ENCODE results near the gene NRBF2.
A peak's percentile ranks its signal among the peaks of the same experiment; 100 is the strongest.

Gene NRBF2

GRCh38 chr10:63166742-63167258 is 33.7 kb downstream of the NRBF2 start:
- no peak overlapping the region for H3K4me3 ChIP-seq (ENCODE audit: low read length)
- TF ChIP-seq EZH2phosphoT487 (IDR thresholded peaks at IDR 0.05; ENCODE audit: low read depth) (no peak), CTCF (IDR thresholded peaks at IDR 0.05; ENCODE audit: low read depth, low read length) (peak; percentile 59)
- H3K9me3 ChIP-seq (ENCODE audit: insufficient read depth, low read length), result no peaks in the 10 kb centered on the region
- peaks cover 35% of the 10 kb centered on the region for H3K36me3 ChIP-seq (replicated peaks; ENCODE audit: low read depth, low read length)
- no peak overlapping the region for H2AFZ ChIP-seq (ENCODE audit: low read depth, low read length)
- no peaks in the 10 kb centered on the region for H3K27me3 ChIP-seq (ENCODE audit: low read depth, low read length)
- H3K4me1 ChIP-seq (ENCODE audit: low read length), result peaks cover 22% of the 10 kb centered on the region
- no peak overlapping the region for H3K9ac ChIP-seq (ENCODE audit: low read length)
- no peak overlapping the region for H3K4me2 ChIP-seq (ENCODE audit: low read length)
- H3K27ac ChIP-seq (ENCODE audit: low read length), result no peak overlapping the region
- H4K20me1 ChIP-seq (ENCODE audit: insufficient read depth, low read length), result peaks cover 2% of the 10 kb centered on the region; the same call in 1 of the 2 replicates
- H3K79me2 ChIP-seq (ENCODE audit: low read length), result peaks cover 8% of the 10 kb centered on the region

- Histone ChIP-seq H3K4me2 (ENCODE audit: low read length) (no peak overlapping the region), H3K27me3 (ENCODE audit: low read depth, low read length) (no peaks in the 10 kb centered on the region), H2AFZ (ENCODE audit: low read depth, low read length) (no peak overlapping the region), H3K4me1 (ENCODE audit: low read length) (peaks cover 41% of the 10 kb centered on the region), H3K27ac (ENCODE audit: low read length) (no peak overlapping the region), H3K79me2 (ENCODE audit: low read length) (peaks cover 23% of the 10 kb centered on the region), H3K9me3 (ENCODE audit: insufficient read depth, low read length) (no peaks in the 10 kb centered on the region), H3K4me3 (ENCODE audit: low read length) (no peak overlapping the region), H3K9ac (ENCODE audit: low read length) (no peak overlapping the region), H4K20me1 (ENCODE audit: insufficient read depth, low read length) (peaks cover 4% of the 10 kb centered on the region; the same call in 1 of the 2 replicates), H3K36me3 (replicated peaks; ENCODE audit: low read depth, low read length) (peaks cover 40% of the 10 kb centered on the region)
- TF ChIP-seq EZH2phosphoT487 (IDR thresholded peaks at IDR 0.05; ENCODE audit: low read depth) (no peak), CTCF (IDR thresholded peaks at IDR 0.05; ENCODE audit: low read depth, low read length) (no peak)
Observed at GRCh38 chr10:63168821-63169462, 35.8 kb downstream of the NRBF2 start.

GRCh38 chr10:63169624-63170023 is 36.5 kb downstream of the NRBF2 start:
- TF ChIP-seq EZH2phosphoT487 (IDR thresholded peaks at IDR 0.05; ENCODE audit: low read depth) (no peak), CTCF (IDR thresholded peaks at IDR 0.05; ENCODE audit: low read depth, low read length) (no peak)
- H3K9ac ChIP-seq (ENCODE audit: low read length), result no peak overlapping the region

GRCh38 chr10:63171255-63171855 is 38.2 kb downstream of the NRBF2 start:
- H3K9ac ChIP-seq (ENCODE audit: low read length), result no peak overlapping the region
- H3K4me1 ChIP-seq (ENCODE audit: low read length), result peaks cover 54% of the 10 kb centered on the region
- peak overlapping the region; percentile 94 for H3K27ac ChIP-seq (ENCODE audit: low read length)
- peaks cover 4% of the 10 kb centered on the region; the same call in 1 of the 2 replicates for H4K20me1 ChIP-seq (ENCODE audit: insufficient read depth, low read length)
- TF ChIP-seq EZH2phosphoT487 (IDR thresholded peaks at IDR 0.05; ENCODE audit: low read depth) (no peak), CTCF (IDR thresholded peaks at IDR 0.05; ENCODE audit: low read depth, low read length) (no peak)
- H2AFZ ChIP-seq (ENCODE audit: low read depth, low read length), result no peak overlapping the region
- H3K79me2 ChIP-seq (ENCODE audit: low read length), result peaks cover 23% of the 10 kb centered on the region
- H3K4me3 ChIP-seq (ENCODE audit: low read length), result no peak overlapping the region
- H3K27me3 ChIP-seq (ENCODE audit: low read depth, low read length), result no peaks in the 10 kb centered on the region
- H3K9me3 ChIP-seq (ENCODE audit: insufficient read depth, low read length), result no peaks in the 10 kb centered on the region
- H3K36me3 ChIP-seq (replicated peaks; ENCODE audit: low read depth, low read length), result peaks cover 45% of the 10 kb centered on the region
- H3K4me2 ChIP-seq (ENCODE audit: low read length), result peak overlapping the region; percentile 82

More at GRCh38 chr10:63169624-63170023, 36.5 kb downstream of the NRBF2 start:
- H3K4me2 ChIP-seq (ENCODE audit: low read length), result no peak overlapping the region
- peaks cover 35% of the 10 kb centered on the region for H3K36me3 ChIP-seq (replicated peaks; ENCODE audit: low read depth, low read length)
- no peak overlapping the region for H2AFZ ChIP-seq (ENCODE audit: low read depth, low read length)
- H3K27me3 ChIP-seq (ENCODE audit: low read depth, low read length), result no peaks in the 10 kb centered on the region
- H3K4me3 ChIP-seq (ENCODE audit: low read length), result no peak overlapping the region
- peaks cover 4% of the 10 kb centered on the region; the same call in 1 of the 2 replicates for H4K20me1 ChIP-seq (ENCODE audit: insufficient read depth, low read length)
- no peak overlapping the region for H3K27ac ChIP-seq (ENCODE audit: low read length)
- H3K9me3 ChIP-seq (ENCODE audit: insufficient read depth, low read length), result no peaks in the 10 kb centered on the region
- H3K4me1 ChIP-seq (ENCODE audit: low read length), result peaks cover 48% of the 10 kb centered on the region
- peaks cover 23% of the 10 kb centered on the region for H3K79me2 ChIP-seq (ENCODE audit: low read length)
